Measurements from ENCODE around the gene NES. TPM values are rescaled to one million over a fixed set of nuclear protein-coding genes. Genes with fewer than 3 reads are reported as not detected.

NES gene
- total RNA-seq, 4 donors from 2014 or later: 7.8 to 28.8 (median 13.5) TPM

DNA sequence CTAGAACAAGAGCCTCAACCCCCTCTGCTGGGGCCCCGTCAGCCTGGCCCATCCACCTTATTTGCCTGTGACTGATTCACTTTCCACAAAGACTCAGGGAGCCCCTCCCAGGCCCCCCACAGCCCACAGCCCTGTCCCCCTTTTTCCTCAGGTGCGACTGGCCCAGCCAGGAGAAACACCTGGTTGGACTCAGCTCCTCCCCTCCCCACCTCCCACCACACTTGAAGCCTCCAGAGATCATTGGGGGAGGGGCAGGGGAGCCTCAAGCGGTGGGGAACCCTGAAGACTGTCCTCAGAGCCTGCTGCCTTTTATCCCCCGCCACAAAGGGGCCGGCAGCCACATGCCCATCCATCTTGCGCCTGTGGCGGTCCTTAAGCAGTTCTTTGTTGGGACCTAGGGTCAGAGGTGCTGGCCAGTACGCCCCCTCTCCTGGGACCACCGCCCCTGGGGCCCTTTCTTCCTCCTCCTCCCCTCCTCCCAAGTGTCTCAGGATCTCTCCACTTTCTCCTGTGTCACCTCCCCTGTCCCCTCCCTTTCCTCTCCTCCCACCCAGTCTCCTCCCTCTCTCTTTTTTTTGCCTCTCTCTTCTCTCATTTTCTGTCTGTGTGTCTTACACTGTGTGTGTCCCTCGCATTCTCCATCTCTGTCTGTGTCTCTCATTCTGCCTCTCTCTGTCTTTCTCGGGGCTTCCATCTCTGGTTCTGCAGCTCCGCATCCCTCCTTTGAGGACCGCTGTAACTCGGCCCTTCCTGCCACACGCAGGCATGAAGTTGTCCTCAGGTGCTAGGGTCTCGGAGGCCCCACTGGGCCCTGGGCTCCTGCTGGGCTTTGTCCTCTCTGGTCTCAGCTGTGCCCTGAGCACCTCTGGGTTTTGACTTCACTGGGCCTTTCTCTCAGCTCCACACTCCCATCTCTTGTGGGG, 16.0 kb upstream of the NES start:
- TF ChIP-seq, protein P1, sequence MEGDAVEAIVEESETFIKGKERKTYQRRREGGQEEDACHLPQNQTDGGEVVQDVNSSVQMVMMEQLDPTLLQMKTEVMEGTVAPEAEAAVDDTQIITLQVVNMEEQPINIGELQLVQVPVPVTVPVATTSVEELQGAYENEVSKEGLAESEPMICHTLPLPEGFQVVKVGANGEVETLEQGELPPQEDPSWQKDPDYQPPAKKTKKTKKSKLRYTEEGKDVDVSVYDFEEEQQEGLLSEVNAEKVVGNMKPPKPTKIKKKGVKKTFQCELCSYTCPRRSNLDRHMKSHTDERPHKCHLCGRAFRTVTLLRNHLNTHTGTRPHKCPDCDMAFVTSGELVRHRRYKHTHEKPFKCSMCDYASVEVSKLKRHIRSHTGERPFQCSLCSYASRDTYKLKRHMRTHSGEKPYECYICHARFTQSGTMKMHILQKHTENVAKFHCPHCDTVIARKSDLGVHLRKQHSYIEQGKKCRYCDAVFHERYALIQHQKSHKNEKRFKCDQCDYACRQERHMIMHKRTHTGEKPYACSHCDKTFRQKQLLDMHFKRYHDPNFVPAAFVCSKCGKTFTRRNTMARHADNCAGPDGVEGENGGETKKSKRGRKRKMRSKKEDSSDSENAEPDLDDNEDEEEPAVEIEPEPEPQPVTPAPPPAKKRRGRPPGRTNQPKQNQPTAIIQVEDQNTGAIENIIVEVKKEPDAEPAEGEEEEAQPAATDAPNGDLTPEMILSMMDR (IDR thresholded peaks at IDR 0.05; ENCODE audit: low read depth): no peak

DNA sequence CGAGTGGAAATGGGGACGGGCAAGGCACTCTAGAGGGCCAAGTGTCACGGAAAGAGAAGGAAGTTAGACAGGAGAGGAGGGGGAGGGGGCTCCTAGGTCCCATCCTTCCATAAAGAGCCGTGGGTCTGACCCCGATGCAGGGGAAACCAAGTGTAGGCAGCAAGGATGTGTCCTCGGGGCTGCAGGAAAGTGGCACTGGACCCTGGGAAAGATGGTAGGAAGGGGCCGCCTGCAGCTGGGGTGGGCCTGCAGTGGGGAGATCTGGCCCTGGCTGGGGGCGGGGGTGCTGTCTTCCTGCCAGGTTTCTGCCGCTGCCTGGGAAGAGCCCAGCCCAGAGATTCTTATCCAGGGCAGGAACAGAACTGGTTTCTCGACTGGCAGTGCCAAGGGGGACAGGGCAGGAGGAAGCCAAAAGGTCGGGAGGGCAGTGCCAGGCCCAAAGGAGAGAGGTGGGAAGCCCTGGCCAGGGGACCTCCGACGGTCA, 15.3 kb upstream of the NES start:
- TF ChIP-seq, protein P1 (IDR thresholded peaks at IDR 0.05; ENCODE audit: low read depth): no peak

DNA sequence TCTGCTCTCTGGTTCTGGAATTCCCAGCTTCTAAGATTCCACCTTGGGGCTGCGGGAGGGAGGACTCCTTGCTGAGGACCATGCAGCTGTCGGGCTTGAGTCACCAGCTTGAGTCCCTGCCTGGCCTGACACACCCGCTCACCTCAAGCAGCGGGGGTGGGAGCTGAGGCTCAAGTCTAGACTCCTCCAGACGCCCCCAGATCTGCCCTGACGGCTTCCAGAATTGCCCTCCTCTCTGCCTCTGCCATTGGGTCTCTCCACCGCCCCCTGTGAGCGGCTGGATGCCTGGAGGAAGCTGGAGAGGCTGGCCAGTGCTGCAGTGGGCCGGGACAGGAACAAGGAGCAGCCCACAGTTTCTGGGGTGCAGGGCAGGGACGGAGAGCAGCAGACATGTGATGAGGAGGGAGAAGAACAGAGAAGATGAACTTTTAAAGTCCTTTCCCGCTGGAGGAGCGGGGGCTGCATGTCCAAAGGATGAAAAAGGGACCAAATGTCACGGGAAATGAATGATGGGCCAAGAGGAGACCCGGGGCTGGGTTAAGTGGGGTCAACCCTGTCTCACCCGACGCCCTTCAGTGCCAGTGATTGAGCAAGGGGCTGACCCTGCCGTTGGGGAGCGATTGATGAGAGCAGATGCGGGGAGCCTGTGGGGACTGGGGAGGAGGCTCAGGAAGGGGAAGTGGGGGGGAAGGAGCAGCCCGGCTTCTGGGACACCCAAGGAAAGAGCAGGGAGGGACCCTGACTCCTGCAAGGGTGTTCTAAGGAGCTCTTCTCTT, 14.6 kb upstream of the NES start:
- TF ChIP-seq, protein P1 (IDR thresholded peaks at IDR 0.05; ENCODE audit: low read depth): no peak

DNA sequence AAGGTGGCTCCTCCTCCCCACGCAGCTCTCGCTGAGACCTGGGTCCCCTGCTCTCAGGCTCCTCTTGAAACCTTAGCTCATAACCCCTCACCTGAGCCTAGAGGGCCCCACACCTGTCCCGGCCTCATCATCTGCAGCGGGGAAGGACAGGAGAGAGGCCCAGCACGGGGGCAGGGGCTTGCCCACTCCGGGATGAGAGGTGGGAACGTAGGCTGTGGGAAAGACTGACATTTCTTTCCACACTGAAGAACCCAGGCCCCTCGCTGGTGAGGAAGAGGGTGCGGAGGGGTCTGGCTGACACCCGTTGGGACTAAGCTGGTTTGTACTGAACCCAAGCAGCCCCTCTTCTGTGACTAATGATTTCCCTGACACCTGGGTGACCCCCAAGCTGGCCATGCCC, 14.0 kb upstream of the NES start:
- TF ChIP-seq, protein P1 (IDR thresholded peaks at IDR 0.05; ENCODE audit: low read depth): no peak

DNA sequence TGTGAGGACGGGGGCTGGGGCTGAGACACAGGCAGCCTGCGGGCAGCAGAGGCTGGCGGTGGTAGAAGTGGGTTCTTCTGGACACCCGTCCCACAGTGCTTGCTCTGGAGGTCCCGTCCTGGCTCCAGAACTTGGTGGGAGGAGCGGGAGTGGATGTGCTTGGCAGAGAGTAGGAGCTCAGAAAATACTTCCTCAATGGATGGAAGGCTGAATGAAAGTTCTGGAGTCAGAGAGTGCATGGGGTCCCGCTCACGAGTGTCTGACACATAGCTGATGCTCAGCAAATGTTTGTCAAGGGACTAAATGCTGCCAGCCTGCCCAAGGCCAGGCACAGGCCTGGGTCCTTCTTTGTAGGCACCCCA, 13.4 kb upstream of the NES start:
- TF ChIP-seq, protein P1 (IDR thresholded peaks at IDR 0.05; ENCODE audit: low read depth): no peak

DNA sequence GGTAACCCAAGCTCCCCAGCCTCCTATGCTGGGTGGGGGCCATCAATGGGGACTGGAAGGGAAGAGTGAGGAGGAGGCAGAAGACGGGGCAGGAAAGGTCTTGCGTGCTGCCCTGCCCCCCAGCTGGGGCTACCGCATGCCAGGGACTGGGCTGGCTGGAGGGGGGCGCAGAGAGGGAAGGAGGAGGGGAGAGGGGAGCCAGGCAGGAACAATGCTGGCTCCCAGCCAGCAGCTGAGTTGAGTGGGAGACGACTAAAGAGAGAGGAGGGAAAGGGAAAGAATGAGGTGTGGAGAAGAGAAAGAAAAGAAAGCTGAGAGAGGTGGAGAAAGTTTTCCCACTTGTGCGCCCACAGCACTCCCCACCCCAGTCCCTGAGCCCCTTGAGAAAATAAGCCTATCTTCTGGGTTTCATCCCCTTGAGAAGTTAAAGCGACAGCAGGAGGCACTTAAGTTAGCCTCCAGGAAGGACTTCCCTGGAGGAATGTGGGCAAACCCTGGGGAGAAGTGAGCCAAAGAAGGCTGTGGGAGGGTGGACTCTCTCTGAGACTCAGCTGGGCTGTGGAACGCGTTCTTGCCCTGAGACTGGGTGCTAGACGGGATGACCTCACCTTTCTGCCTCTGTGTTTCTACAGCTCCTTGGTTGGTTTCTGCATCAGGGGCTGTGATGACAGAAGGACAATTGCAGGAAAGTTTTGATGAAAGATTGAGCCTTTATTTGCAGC, 12.9 kb upstream of the NES start:
- TF ChIP-seq, protein P1 (IDR thresholded peaks at IDR 0.05; ENCODE audit: low read depth): no peak
